Measurements from ENCODE around the gene PLCH2.
"Not testable (repeated sequence)": the region's sequence is repeated elsewhere in the genome, so short reads cannot be mapped to it uniquely, and the experiment has no call there.

PLCH2 gene

DNA sequence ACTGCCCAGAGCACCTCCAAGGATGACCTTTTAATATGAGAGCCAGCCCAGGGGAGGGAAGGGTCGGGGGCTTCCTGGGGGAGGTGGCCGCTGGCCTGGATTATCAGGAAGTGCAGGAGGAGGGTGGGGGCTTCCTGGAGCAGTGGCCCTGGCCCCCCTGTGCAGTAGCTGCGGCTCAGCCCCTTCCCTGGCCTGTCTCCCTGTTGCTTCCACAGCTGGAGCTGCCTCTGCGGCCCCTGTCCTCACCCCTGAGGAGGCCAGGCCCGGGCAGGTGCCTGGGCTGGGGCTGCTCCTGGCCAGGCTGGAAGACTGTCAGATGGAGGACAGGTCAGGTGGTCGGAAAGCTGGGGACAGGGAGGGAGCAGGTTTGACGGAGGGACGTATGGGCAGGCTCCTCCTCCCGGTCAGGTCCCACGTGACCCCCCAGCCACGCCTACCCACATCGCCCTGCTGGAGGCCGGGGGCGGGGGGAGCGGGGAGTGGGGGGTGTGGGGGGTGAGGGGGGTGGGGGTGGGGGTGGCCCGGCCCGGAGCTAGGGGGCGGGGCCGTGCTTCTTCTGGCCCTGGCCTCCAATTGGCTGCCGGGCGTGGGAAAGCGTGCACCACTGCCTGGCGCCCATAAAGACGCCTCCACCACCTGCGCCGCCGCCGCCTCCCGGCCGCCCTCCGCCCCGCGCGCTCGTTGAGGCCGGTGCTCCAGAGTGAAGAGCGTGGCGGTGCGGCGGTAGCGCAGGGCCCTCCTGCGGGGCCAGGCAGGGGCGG lies 69.8 kb downstream of the PLCH2 start:
- peak; percentile 98 for DNase-seq (ENCODE audit: low spot score)
- in situ Hi-C loops (cut with MboI; ENCODE audit: low pct_unique_long_range_greater_than_20kb, low sequenced_read_pairs, unreplicated experiment) = loop anchor here (10.0 to 25.0 kb wide), 2 partner anchors 131 to 359 kb away; partner anchors contain the start of genes FAAP20 and PEX10
- TF ChIP-seq, protein P1, sequence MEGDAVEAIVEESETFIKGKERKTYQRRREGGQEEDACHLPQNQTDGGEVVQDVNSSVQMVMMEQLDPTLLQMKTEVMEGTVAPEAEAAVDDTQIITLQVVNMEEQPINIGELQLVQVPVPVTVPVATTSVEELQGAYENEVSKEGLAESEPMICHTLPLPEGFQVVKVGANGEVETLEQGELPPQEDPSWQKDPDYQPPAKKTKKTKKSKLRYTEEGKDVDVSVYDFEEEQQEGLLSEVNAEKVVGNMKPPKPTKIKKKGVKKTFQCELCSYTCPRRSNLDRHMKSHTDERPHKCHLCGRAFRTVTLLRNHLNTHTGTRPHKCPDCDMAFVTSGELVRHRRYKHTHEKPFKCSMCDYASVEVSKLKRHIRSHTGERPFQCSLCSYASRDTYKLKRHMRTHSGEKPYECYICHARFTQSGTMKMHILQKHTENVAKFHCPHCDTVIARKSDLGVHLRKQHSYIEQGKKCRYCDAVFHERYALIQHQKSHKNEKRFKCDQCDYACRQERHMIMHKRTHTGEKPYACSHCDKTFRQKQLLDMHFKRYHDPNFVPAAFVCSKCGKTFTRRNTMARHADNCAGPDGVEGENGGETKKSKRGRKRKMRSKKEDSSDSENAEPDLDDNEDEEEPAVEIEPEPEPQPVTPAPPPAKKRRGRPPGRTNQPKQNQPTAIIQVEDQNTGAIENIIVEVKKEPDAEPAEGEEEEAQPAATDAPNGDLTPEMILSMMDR (IDR thresholded peaks at IDR 0.05; ENCODE audit: extremely low read depth, insufficient read depth, missing control alignments) = no peak

GRCh38 chr1:2546515-2547209 lies 70.6 kb downstream of the PLCH2 start:
- TF ChIP-seq, protein P1 (IDR thresholded peaks at IDR 0.05; ENCODE audit: extremely low read depth, insufficient read depth, missing control alignments) = no peak
- in situ Hi-C loops (cut with MboI; ENCODE audit: low pct_unique_long_range_greater_than_20kb, low sequenced_read_pairs, unreplicated experiment) = loop anchor here (10.0 to 25.0 kb wide), 2 partner anchors 132 to 359 kb away; partner anchors contain the start of genes FAAP20 and PEX10
- peak; percentile 95 for DNase-seq (ENCODE audit: low spot score)

DNA sequence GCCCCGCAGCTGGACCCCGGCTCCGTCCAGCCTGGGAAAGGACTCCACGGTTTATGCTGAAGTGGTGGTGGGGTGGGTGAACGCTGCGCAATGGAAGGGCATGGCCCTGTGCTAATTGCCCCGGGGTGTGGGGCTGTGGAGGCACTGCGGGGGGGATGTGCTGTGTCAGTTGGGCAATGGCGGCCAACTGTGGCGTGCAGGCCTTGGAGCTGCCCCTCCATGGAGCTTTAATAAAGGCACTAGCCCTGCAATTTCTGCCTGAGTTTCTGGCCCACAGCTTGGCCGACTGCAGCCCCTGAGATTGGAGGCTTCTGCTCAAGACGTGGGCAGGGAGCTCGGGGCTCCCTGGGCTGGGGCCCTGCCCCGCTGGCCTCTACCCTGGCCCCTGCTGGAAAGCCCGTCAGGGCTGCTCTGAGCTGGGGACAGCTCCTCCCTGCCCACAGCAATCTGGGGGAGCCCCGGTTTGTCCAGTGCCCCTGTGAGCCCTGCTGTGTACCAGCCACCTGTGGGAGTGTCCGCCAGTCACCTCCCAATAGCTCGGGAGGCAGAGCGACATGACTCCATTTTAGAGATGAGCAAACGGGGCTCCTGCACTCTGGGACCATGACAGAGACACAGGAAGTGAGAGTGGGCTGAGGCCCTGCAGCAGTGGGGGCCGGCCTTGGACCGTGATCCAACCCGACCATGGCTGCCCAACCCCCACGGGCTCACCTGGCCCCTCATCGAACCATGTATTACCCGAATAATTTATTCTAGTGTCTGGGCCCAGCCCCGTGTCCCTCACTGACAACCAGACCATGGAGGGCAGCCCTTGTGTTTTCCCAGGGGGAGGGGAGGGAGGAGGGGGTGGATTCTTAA lies 71.3 kb downstream of the PLCH2 start:
- peak; percentile 81 for DNase-seq (ENCODE audit: low spot score)
- TF ChIP-seq, protein P1 (IDR thresholded peaks at IDR 0.05; ENCODE audit: extremely low read depth, insufficient read depth, missing control alignments) = no peak
- in situ Hi-C loops (cut with MboI; ENCODE audit: low pct_unique_long_range_greater_than_20kb, low sequenced_read_pairs, unreplicated experiment) = loop anchor here (10.0 to 25.0 kb wide), 2 partner anchors 133 to 360 kb away; partner anchors contain the start of genes FAAP20 and PEX10

DNA sequence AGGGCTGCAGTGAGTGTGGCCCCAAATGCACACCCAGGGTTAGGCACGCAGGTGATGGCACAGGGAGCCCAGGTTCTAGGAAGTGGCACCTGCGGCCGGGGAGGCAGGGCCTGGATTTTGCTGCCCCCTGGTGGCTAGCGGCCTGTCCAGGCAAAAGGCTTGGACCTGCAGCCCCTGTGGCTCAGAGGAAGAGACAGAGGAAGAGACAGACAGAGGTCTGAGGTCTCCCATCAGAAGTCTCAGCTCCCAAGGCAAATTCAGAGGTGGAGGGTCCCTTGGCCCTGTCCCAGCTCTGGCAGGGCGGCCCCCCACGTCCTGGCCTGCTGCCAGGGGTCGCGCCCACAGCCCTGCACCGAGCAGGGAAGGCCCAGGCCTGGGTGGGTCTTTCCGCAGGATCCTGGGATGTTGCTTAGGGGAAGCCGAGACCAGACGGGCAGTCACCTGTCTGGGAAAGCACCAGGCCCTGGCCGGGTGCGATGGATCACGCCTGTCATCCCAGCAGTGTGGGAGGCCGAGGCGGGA lies 72.0 kb downstream of the PLCH2 start:
- TF ChIP-seq, protein P1 (IDR thresholded peaks at IDR 0.05; ENCODE audit: extremely low read depth, insufficient read depth, missing control alignments) = peak; percentile 96
- peak; percentile 84 for DNase-seq (ENCODE audit: low spot score)
- in situ Hi-C loops (cut with MboI; ENCODE audit: low pct_unique_long_range_greater_than_20kb, low sequenced_read_pairs, unreplicated experiment) = loop anchor here (10.0 to 25.0 kb wide), 2 partner anchors 133 to 361 kb away; partner anchors contain the start of genes FAAP20 and PEX10

- DNase-seq (ENCODE audit: low spot score) = not testable (repeated sequence)
- in situ Hi-C loops (cut with MboI; ENCODE audit: low pct_unique_long_range_greater_than_20kb, low sequenced_read_pairs, unreplicated experiment) = loop anchor here (10.0 to 25.0 kb wide), 2 partner anchors 135 to 362 kb away; partner anchors contain the start of genes FAAP20 and PEX10
Measured at GRCh38 chr1:2549367-2550029, 73.4 kb downstream of the PLCH2 start.

GRCh38 chr1:2550309-2550861 lies 74.3 kb downstream of the PLCH2 start:
- in situ Hi-C loops (cut with MboI; ENCODE audit: low pct_unique_long_range_greater_than_20kb, low sequenced_read_pairs, unreplicated experiment) = not testable (repeated sequence)

GRCh38 chr1:2551544-2551943 lies 75.5 kb downstream of the PLCH2 start:
- in situ Hi-C loops (cut with MboI; ENCODE audit: low pct_unique_long_range_greater_than_20kb, low sequenced_read_pairs, unreplicated experiment); DNase-seq (ENCODE audit: low spot score): not testable (repeated sequence)

More at GRCh38 chr1:2550309-2550861, 74.3 kb downstream of the PLCH2 start:
- DNase-seq (ENCODE audit: low spot score) = not testable (repeated sequence)

Measured in GM13977 (cell line).